SK-N-SH treated with all-trans-retinoic acid at 6 μM for 48 hours (cell line): Measurements from ENCODE around the gene CLDN16.

Experiments used
- ATAC-seq: fragments of 200-7000 bp; cut with Tn5 transposase; 3 replicates; pipeline ENCODE4 v1.9.1; 2020; ENCODE audit warnings: mild to moderate bottlenecking, moderate library complexity
- CSDC2 ChIP-seq: fragments of 250-450 bp; sonication (Bioruptor Pico); IDR thresholded peaks from 2 replicates; pipeline ENCODE4 v1.5.0; 2020; ENCODE audit warnings: mild to moderate bottlenecking, moderate library complexity
- GLIS3 ChIP-seq: fragments of 250-450 bp; sonication (Bioruptor Pico); IDR thresholded peaks from 2 replicates; pipeline ENCODE4 v1.5.0; 2020; ENCODE audit warnings: mild to moderate bottlenecking, moderate library complexity
- ISL1 ChIP-seq: fragments of 250-450 bp; sonication (Bioruptor Pico); IDR thresholded peaks from 2 replicates; pipeline ENCODE4 v2.1.2; 2022; ENCODE audit warnings: mild to moderate bottlenecking, moderate library complexity
- OSR1 ChIP-seq: fragments of 250-450 bp; sonication (Bioruptor Pico); IDR thresholded peaks from 2 replicates; pipeline ENCODE4 v1.8.0; 2022; ENCODE audit warnings: moderate library complexity, mild to moderate bottlenecking, inconsistent platforms
- PATZ1 ChIP-seq: fragments of 250-450 bp; sonication (Bioruptor Pico); IDR thresholded peaks from 2 replicates; pipeline ENCODE4 v1.8.0; 2020; ENCODE audit warnings: mild to moderate bottlenecking, moderate library complexity, borderline replicate concordance
- PPARA ChIP-seq: fragments of 250-450 bp; sonication (Bioruptor Pico); IDR thresholded peaks from 2 replicates; pipeline ENCODE4 v1.5.0; 2020; ENCODE audit warnings: mild to moderate bottlenecking, borderline replicate concordance
- RARB ChIP-seq: fragments of 250-450 bp; sonication (Bioruptor Pico); IDR thresholded peaks from 2 replicates; pipeline ENCODE4 v1.8.0; 2021; ENCODE audit warnings: mild to moderate bottlenecking, moderate library complexity
- SNAI2 ChIP-seq: fragments of 250-450 bp; sonication (Bioruptor Pico); IDR thresholded peaks from 2 replicates; pipeline ENCODE4 v1.5.0; 2020; ENCODE audit warnings: mild to moderate bottlenecking, moderate library complexity
- TOX ChIP-seq: fragments of 250-450 bp; sonication (Bioruptor Pico); IDR thresholded peaks from 2 replicates; pipeline ENCODE4 v1.8.0; 2021; ENCODE audit warnings: mild to moderate bottlenecking, moderate library complexity, borderline replicate concordance
- TSHZ2 ChIP-seq: fragments of 250-450 bp; sonication (Bioruptor Pico); IDR thresholded peaks from 2 replicates; pipeline ENCODE4 v1.5.0; 2020; ENCODE audit warnings: mild to moderate bottlenecking, moderate library complexity
- ZC3H10 ChIP-seq: fragments of 250-450 bp; sonication (Bioruptor Pico); IDR thresholded peaks from 2 replicates; pipeline ENCODE4 v1.5.1; 2021; ENCODE audit warnings: mild to moderate bottlenecking, moderate library complexity
- ZFP30 ChIP-seq: fragments of 450-650 bp; formaldehyde crosslinking; IDR thresholded peaks from 2 replicates; pipeline ENCODE4 v1.5.0; 2022; ENCODE audit warnings: mild to moderate bottlenecking, moderate library complexity
- ZNF70 ChIP-seq: fragments of 450-650 bp; formaldehyde crosslinking; IDR thresholded peaks from 2 replicates; pipeline ENCODE4 v1.5.0; 2020; ENCODE audit warnings: mild to moderate bottlenecking, moderate library complexity
- ZNF8 ChIP-seq: fragments of 450-650 bp; formaldehyde crosslinking; IDR thresholded peaks from 2 replicates; pipeline ENCODE4 v1.5.0; 2020; ENCODE audit warnings: mild to moderate bottlenecking, moderate library complexity
- TF ChIP-seq, protein P1 (sequence below): fragments of 250-450 bp; sonication (Bioruptor Pico); IDR thresholded peaks from 2 replicates; pipeline ENCODE4 v1.5.1; 2020; ENCODE audit warnings: low read depth, mild to moderate bottlenecking, moderate library complexity
- TF ChIP-seq, protein P2 (sequence below): fragments of 250-450 bp; sonication (Bioruptor Pico); IDR thresholded peaks from 2 replicates; pipeline ENCODE4 v1.5.1; 2021; ENCODE audit warnings: mild to moderate bottlenecking, moderate library complexity
- TF ChIP-seq, protein P3 (sequence below): fragments of 250-450 bp; sonication (Bioruptor Pico); IDR thresholded peaks from 2 replicates; pipeline ENCODE4 v1.8.0; 2021; ENCODE audit warnings: low read depth, mild to moderate bottlenecking, moderate library complexity, borderline replicate concordance

CLDN16 gene

DNA sequence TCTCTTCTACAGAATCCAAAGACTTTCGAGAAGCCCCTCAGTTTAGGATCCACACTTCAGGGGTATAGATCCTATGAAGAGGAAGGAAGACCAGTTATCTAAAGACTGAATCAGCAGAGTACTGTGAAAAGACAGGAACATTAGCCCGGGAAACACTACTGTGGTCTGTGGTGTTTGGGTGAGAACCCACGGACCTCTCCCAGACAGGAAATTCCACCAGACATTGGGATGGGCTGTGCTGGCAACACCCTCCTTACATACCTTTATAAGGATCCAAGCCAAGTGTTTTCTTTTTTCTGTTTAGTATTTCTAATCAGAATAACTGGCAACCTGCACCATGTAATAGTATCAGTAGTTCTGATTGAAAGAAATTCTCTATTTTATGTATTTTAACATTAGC, 47.7 kb downstream of the CLDN16 start (continued):
- TF ChIP-seq TSHZ2 (CRISPR knock-in tag) (no peak), RARB (CRISPR knock-in tag) (no peak), GLIS3 (CRISPR knock-in tag) (no peak), ZNF70 (CRISPR knock-in tag) (no peak), PPARA (no peak), PATZ1 (no peak)
- TF ChIP-seq, protein P1, sequence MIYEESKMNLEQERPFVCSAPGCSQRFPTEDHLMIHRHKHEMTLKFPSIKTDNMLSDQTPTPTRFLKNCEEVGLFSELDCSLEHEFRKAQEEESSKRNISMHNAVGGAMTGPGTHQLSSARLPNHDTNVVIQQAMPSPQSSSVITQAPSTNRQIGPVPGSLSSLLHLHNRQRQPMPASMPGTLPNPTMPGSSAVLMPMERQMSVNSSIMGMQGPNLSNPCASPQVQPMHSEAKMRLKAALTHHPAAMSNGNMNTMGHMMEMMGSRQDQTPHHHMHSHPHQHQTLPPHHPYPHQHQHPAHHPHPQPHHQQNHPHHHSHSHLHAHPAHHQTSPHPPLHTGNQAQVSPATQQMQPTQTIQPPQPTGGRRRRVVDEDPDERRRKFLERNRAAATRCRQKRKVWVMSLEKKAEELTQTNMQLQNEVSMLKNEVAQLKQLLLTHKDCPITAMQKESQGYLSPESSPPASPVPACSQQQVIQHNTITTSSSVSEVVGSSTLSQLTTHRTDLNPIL (CRISPR knock-in tag): no peak

GRCh38 chr3:190436331-190436730, 48.4 kb downstream of the CLDN16 start:
- TF ChIP-seq OSR1 (no peak), SNAI2 (CRISPR knock-in tag) (no peak), ZFP30 (CRISPR knock-in tag) (no peak), ZNF8 (CRISPR knock-in tag) (no peak), CSDC2 (CRISPR knock-in tag) (no peak), TOX (CRISPR knock-in tag) (no peak), ISL1 (no peak), GLIS3 (CRISPR knock-in tag) (no peak), PATZ1 (no peak), TSHZ2 (CRISPR knock-in tag) (no peak), ZC3H10 (CRISPR knock-in tag) (no peak), RARB (CRISPR knock-in tag) (no peak)
- TF ChIP-seq, protein P2, sequence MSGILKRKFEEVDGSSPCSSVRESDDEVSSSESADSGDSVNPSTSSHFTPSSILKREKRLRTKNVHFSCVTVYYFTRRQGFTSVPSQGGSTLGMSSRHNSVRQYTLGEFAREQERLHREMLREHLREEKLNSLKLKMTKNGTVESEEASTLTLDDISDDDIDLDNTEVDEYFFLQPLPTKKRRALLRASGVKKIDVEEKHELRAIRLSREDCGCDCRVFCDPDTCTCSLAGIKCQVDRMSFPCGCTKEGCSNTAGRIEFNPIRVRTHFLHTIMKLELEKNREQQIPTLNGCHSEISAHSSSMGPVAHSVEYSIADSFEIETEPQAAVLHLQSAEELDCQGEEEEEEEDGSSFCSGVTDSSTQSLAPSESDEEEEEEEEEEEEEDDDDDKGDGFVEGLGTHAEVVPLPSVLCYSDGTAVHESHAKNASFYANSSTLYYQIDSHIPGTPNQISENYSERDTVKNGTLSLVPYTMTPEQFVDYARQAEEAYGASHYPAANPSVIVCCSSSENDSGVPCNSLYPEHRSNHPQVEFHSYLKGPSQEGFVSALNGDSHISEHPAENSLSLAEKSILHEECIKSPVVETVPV (CRISPR knock-in tag): no peak
- TF ChIP-seq, protein P3, sequence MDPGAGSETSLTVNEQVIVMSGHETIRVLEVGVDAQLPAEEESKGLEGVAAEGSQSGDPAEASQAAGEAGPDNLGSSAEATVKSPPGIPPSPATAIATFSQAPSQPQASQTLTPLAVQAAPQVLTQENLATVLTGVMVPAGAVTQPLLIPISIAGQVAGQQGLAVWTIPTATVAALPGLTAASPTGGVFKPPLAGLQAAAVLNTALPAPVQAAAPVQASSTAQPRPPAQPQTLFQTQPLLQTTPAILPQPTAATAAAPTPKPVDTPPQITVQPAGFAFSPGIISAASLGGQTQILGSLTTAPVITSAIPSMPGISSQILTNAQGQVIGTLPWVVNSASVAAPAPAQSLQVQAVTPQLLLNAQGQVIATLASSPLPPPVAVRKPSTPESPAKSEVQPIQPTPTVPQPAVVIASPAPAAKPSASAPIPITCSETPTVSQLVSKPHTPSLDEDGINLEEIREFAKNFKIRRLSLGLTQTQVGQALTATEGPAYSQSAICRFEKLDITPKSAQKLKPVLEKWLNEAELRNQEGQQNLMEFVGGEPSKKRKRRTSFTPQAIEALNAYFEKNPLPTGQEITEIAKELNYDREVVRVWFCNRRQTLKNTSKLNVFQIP (CRISPR knock-in tag): no peak
- TF ChIP-seq, protein P1 (CRISPR knock-in tag): no peak
- no peak for ATAC-seq
